ENCODE measurements around the gene MVB12B.

DNA sequence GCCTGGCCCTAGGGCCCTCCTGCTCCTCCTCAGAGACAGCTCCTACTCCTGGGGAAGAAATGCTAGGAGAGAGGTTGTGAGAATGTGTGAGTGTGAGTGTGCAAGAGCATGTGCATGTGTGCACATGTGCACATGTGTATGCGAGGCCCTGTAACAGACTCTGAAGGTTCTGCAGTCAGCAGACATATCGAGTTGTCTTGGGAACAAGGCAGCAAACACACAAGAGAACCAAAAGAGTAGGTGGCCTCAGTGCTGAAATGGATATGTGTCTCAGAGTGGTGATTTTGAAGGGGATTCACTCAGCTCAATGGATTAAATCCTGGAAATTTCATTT is 50.5 kb downstream of the MVB12B start:
- TF ChIP-seq CTCF (conservative IDR thresholded peaks at IDR 0.05 in 1 of 2, IDR thresholded peaks at IDR 0.05 in 1 of 2; ENCODE audit: extremely low read depth in 1 of 2, insufficient read depth in 1 of 2, low read depth in 1 of 2, low read length in 2 of 2) = no peak
- no peak for TF ChIP-seq EZH2 (IDR thresholded peaks at IDR 0.05; ENCODE audit: borderline replicate concordance, low read length)
